Tibial nerve (tissue), 4 donors: ENCODE results near the gene DYNC1LI1. TPM values are rescaled to one million over a fixed set of nuclear protein-coding genes. Genes with fewer than 3 reads are reported as not detected.

Experiments
- DNase-seq, 2 donors: peaks; one replicate each; pipeline ENCODE4 v3.0.0-alpha.2; 2019; ENCODE audit warnings: low spot score in 2 of 2
- H3K27ac ChIP-seq, 4 donors: fragments of 200-600 bp; sonication (generic) in 3 of 4; one replicate each; pipeline ENCODE4 v1.5.1; 2017 to 2019; ENCODE audit warnings: mild to moderate bottlenecking in 1 of 4
- H3K27me3 ChIP-seq, 2 donors: fragments of 200-600 bp; sonication (generic) in 1 of 2; one replicate each; pipeline versions ENCODE4 v1.5.1 to v1.6.0; 2017 to 2019
- H3K36me3 ChIP-seq, 3 donors: fragments of 200-600 bp; sonication (generic); one replicate each; pipeline ENCODE4 v1.5.1; 2018 to 2019
- H3K4me1 ChIP-seq, 4 donors: fragments of 200-600 bp; sonication (generic) in 3 of 4; one replicate each; pipeline ENCODE4 v1.5.1; 2017 to 2019
- H3K4me3 ChIP-seq, 4 donors: fragments of 200-600 bp; sonication (generic) in 3 of 4; one replicate each; pipeline ENCODE4 v1.5.1; 2017 to 2019; ENCODE audit warnings: mild to moderate bottlenecking in 1 of 4, moderate library complexity in 1 of 4
- H3K9me3 ChIP-seq, 4 donors: fragments of 200-600 bp; sonication (generic) in 3 of 4; one replicate each; pipeline ENCODE4 v1.5.1; 2017 to 2019
- CTCF ChIP-seq, 5 experiments: fragments of 200-600 bp in 3 of 5; fragments of 450-650 bp in 2 of 5; sonication (generic) in 3 of 5; IDR thresholded peaks; one replicate each; pipeline ENCODE4 v1.5.1; 2016 to 2019; ENCODE audit warnings: antibody characterized with exemption in 5 of 5, mild to moderate bottlenecking in 3 of 5, moderate library complexity in 2 of 5
- EP300 ChIP-seq, 2 donors: sonication (generic); formaldehyde crosslinking; IDR thresholded peaks; one replicate each; pipeline ENCODE4 v1.6.1; 2017; ENCODE audit warnings: antibody characterized with exemption in 2 of 2, mild to moderate bottlenecking in 1 of 2
- POLR2A ChIP-seq, 2 donors: fragments of 450-650 bp; IDR thresholded peaks; one replicate each; pipeline ENCODE4 v1.6.1; 2017; ENCODE audit warnings: antibody characterized with exemption in 2 of 2, mild to moderate bottlenecking in 2 of 2, moderate library complexity in 2 of 2
- WGBS, 2 donors: methylation state at CpG; one replicate each; pipeline ENCODE4 v1.1.5; 2018; 5-methylcytosine and 5-hydroxymethylcytosine counted together
- total RNA-seq, 4 donors: library from RNA; depleted of rRNA; stranded (reverse); fragments of >200 nt; gene quantifications; one replicate each; pipeline ENCODE4 v1.1.0, GENCODE V29; 2016

Gene DYNC1LI1
- total RNA-seq, 4 donors from 2014 or later = 19.0 to 39.6 (median 23.9) TPM

GRCh38 chr3:32506466-32506865, 64.2 kb downstream of the DYNC1LI1 start:
- Histone ChIP-seq H3K9me3 (no peaks in the 10 kb centered on the region), H3K27ac (no peak overlapping the region), H3K4me3 (no peak overlapping the region), H3K27me3 (no peaks in the 10 kb centered on the region), H3K36me3 (no peaks in the 10 kb centered on the region), H3K4me1 (peaks cover 0 to 17% (median 5%) of the 10 kb centered on the region in 4 donors)
- TF ChIP-seq CTCF (IDR thresholded peaks at IDR 0.05) (no peak), POLR2A (IDR thresholded peaks at IDR 0.05) (no peak), EP300 (IDR thresholded peaks at IDR 0.05) (no peak)
- no peak for DNase-seq
- 82 to 88% methylated on average over 4 of the region's 4 CpGs for WGBS, 2 donors

GRCh38 chr3:32502946-32503286, 67.7 kb downstream of the DYNC1LI1 start:
- H3K4me3 ChIP-seq = peak overlapping the region; percentile 46 to 96 (median 80)
- peak overlapping the region; percentile 32 to 98 (median 94) for H3K27ac ChIP-seq
- H3K27me3 ChIP-seq = no peaks in the 10 kb centered on the region
- H3K36me3 ChIP-seq = no peaks in the 10 kb centered on the region
- DNase-seq = no peak
- TF ChIP-seq EP300 (IDR thresholded peaks at IDR 0.05) (no peak), CTCF (IDR thresholded peaks at IDR 0.05) (no peak), POLR2A (IDR thresholded peaks at IDR 0.05) (no peak)
- no peaks in the 10 kb centered on the region for H3K9me3 ChIP-seq
- 1 to 2% methylated on average over 6 of the region's 6 CpGs for WGBS, 2 donors
- peaks cover 0 to 51% (median 18%) of the 10 kb centered on the region in 4 donors for H3K4me1 ChIP-seq

GRCh38 chr3:32502118-32502945, 68.3 kb downstream of the DYNC1LI1 start, which contains the start of gene CMTM6:
Gene CMTM6 (minus strand): TSS chr3:32502852. CDS start chr3:32502745, 107 bp downstream.
- peak; percentile 67 for DNase-seq
- peak within 1 kb of the TSS; percentile 32 to 98 (median 94) for H3K27ac ChIP-seq
- TF ChIP-seq CTCF (IDR thresholded peaks at IDR 0.05) (peak in 1 of 5 experiments; percentile 6), POLR2A (IDR thresholded peaks at IDR 0.05) (peak; percentile 55 to 79), EP300 (IDR thresholded peaks at IDR 0.05) (peak in 1 of 2 donors; percentile 87)

GRCh38 chr3:32501783-32502117, 68.9 kb downstream of the DYNC1LI1 start:
- DNase-seq = no peak
- no peaks in the 10 kb centered on the region for H3K36me3 ChIP-seq
- peak overlapping the region; percentile 46 to 96 (median 80) for H3K4me3 ChIP-seq
- TF ChIP-seq EP300 (IDR thresholded peaks at IDR 0.05) (no peak), POLR2A (IDR thresholded peaks at IDR 0.05) (no peak), CTCF (IDR thresholded peaks at IDR 0.05) (no peak)
- no peaks in the 10 kb centered on the region for H3K27me3 ChIP-seq
- H3K9me3 ChIP-seq = no peaks in the 10 kb centered on the region
- WGBS, 2 donors = 3 to 5% methylated on average over 4 of the region's 4 CpGs
- peaks cover 0 to 54% (median 21%) of the 10 kb centered on the region in 4 donors for H3K4me1 ChIP-seq
- H3K27ac ChIP-seq = peak overlapping the region; percentile 32 to 98 (median 94)

More at GRCh38 chr3:32502118-32502945, 68.3 kb downstream of the DYNC1LI1 start, which contains the start of gene CMTM6:
- H3K4me1 ChIP-seq = peaks cover 0 to 54% (median 21%) of the 10 kb centered on the region in 4 donors
- H3K9me3 ChIP-seq = no peaks in the 10 kb centered on the region
- H3K4me3 ChIP-seq = peak within 1 kb of the TSS; percentile 46 to 96 (median 80)
- no peaks in the 10 kb centered on the region for H3K27me3 ChIP-seq
- H3K36me3 ChIP-seq = no peaks in the 10 kb centered on the region
- 0 to 1% methylated on average over 36 to 60 of the region's 61 CpGs for WGBS, 2 donors
